ENCODE results near the gene TACSTD2.

DNA sequence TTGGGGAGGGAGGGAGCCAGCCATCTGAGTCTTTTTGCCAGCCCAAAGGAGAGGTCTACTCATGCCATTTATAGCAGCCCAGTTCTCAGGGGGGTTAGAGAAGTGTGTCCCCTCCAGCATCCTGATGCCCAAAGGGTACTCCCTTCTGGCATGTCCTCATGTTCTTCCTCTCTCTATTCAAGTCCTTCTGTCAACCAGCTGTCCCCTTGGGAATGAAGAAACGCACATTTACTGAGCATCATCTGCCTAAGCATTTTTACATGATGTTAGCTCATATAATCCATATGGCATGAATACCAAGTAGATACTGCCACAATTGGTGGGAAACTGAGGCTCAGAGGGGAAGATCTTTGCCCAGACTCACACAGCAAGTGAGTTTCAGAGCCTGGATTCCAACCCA, 14.8 kb upstream of the TACSTD2 start:
- no peak for TF ChIP-seq EZH2 (IDR thresholded peaks at IDR 0.05; ENCODE audit: borderline replicate concordance, insufficient read depth, low read length, poor library complexity, severe bottlenecking)
- TF ChIP-seq, protein P1, sequence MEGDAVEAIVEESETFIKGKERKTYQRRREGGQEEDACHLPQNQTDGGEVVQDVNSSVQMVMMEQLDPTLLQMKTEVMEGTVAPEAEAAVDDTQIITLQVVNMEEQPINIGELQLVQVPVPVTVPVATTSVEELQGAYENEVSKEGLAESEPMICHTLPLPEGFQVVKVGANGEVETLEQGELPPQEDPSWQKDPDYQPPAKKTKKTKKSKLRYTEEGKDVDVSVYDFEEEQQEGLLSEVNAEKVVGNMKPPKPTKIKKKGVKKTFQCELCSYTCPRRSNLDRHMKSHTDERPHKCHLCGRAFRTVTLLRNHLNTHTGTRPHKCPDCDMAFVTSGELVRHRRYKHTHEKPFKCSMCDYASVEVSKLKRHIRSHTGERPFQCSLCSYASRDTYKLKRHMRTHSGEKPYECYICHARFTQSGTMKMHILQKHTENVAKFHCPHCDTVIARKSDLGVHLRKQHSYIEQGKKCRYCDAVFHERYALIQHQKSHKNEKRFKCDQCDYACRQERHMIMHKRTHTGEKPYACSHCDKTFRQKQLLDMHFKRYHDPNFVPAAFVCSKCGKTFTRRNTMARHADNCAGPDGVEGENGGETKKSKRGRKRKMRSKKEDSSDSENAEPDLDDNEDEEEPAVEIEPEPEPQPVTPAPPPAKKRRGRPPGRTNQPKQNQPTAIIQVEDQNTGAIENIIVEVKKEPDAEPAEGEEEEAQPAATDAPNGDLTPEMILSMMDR (IDR thresholded peaks at IDR 0.05; ENCODE audit: poor library complexity, severe bottlenecking) = no peak
- TF ChIP-seq, protein P2, sequence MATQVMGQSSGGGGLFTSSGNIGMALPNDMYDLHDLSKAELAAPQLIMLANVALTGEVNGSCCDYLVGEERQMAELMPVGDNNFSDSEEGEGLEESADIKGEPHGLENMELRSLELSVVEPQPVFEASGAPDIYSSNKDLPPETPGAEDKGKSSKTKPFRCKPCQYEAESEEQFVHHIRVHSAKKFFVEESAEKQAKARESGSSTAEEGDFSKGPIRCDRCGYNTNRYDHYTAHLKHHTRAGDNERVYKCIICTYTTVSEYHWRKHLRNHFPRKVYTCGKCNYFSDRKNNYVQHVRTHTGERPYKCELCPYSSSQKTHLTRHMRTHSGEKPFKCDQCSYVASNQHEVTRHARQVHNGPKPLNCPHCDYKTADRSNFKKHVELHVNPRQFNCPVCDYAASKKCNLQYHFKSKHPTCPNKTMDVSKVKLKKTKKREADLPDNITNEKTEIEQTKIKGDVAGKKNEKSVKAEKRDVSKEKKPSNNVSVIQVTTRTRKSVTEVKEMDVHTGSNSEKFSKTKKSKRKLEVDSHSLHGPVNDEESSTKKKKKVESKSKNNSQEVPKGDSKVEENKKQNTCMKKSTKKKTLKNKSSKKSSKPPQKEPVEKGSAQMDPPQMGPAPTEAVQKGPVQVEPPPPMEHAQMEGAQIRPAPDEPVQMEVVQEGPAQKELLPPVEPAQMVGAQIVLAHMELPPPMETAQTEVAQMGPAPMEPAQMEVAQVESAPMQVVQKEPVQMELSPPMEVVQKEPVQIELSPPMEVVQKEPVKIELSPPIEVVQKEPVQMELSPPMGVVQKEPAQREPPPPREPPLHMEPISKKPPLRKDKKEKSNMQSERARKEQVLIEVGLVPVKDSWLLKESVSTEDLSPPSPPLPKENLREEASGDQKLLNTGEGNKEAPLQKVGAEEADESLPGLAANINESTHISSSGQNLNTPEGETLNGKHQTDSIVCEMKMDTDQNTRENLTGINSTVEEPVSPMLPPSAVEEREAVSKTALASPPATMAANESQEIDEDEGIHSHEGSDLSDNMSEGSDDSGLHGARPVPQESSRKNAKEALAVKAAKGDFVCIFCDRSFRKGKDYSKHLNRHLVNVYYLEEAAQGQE (IDR thresholded peaks at IDR 0.05; ENCODE audit: borderline replicate concordance) = no peak
- TF ChIP-seq EP300 (conservative IDR thresholded peaks at IDR 0.05; ENCODE audit: poor library complexity, severe bottlenecking) = no peak
- no peak for TF ChIP-seq RAD21 (conservative IDR thresholded peaks at IDR 0.05)
- no peak for TF ChIP-seq POLR2AphosphoS5 (IDR thresholded peaks at IDR 0.05)
- no peak for TF ChIP-seq TAF1 (IDR thresholded peaks at IDR 0.05; ENCODE audit: low read depth)
- no peak for TF ChIP-seq MXI1 (conservative IDR thresholded peaks at IDR 0.05; ENCODE audit: poor library complexity, severe bottlenecking)
- no peak for TF ChIP-seq SMC3 (conservative IDR thresholded peaks at IDR 0.05; ENCODE audit: poor library complexity)
